Prostate gland (tissue), 2 donors: ENCODE measurements around the gene BCAS3.

Source experiments
- POLR2A ChIP-seq: fragments of 450-650 bp; IDR thresholded peaks from one replicate; pipeline ENCODE4 v1.6.1; 2016; ENCODE audit warnings: antibody characterized with exemption, mild to moderate bottlenecking
- POLR2AphosphoS5 ChIP-seq: sonication (generic); formaldehyde crosslinking; IDR thresholded peaks from one replicate; pipeline ENCODE4 v1.6.1; 2017; ENCODE audit warnings: antibody characterized with exemption
- TF ChIP-seq, protein P1 (sequence below), 4 experiments: fragments of 200-600 bp in 2 of 4; fragments of 450-650 bp in 2 of 4; sonication (generic) in 2 of 4; IDR thresholded peaks; 1 replicate in 3 of 4; 2 replicates in 1 of 4; pipeline ENCODE4 v1.5.1; 2016 to 2019; ENCODE audit warnings: antibody characterized with exemption in 4 of 4, mild to moderate bottlenecking in 2 of 4, moderate library complexity in 2 of 4

DNA sequence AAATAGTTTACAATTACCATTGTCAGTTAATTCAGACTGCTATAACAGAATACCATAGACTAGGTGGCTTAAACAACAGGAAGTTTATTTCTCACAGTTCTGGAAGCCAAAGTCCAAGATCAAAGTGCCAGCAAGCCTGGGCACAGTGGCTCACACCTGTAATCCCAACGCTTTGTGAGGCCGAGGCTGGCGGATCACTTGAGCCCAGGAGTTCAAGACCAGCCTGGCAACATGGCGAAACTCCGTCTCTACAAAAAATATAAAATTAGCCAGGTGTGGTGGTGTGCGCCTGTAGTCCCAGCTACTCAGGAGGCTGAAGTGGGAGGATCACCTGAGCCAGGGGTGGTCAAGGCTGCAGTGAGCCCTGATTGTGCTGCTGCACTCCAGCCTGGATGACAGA, 650.7 kb downstream of the BCAS3 start:
- TF ChIP-seq POLR2A (no peak), POLR2AphosphoS5 (no peak)
- TF ChIP-seq, protein P1, sequence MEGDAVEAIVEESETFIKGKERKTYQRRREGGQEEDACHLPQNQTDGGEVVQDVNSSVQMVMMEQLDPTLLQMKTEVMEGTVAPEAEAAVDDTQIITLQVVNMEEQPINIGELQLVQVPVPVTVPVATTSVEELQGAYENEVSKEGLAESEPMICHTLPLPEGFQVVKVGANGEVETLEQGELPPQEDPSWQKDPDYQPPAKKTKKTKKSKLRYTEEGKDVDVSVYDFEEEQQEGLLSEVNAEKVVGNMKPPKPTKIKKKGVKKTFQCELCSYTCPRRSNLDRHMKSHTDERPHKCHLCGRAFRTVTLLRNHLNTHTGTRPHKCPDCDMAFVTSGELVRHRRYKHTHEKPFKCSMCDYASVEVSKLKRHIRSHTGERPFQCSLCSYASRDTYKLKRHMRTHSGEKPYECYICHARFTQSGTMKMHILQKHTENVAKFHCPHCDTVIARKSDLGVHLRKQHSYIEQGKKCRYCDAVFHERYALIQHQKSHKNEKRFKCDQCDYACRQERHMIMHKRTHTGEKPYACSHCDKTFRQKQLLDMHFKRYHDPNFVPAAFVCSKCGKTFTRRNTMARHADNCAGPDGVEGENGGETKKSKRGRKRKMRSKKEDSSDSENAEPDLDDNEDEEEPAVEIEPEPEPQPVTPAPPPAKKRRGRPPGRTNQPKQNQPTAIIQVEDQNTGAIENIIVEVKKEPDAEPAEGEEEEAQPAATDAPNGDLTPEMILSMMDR (IDR thresholded peaks at IDR 0.05) = no peak
